HG03097 (cell line): ENCODE measurements around the gene C16orf46.
"Not testable (repeated sequence)": the region's sequence is repeated elsewhere in the genome, so short reads cannot be mapped to it uniquely, and the experiment has no call there.

Experiments
- ATAC-seq: cut with Tn5 transposase; IDR thresholded peaks from one replicate; pipeline ENCODE4 v1.9.1; 2021; ENCODE audit not compliant: unreplicated experiment, low FRiP score

C16orf46 gene, protein sequence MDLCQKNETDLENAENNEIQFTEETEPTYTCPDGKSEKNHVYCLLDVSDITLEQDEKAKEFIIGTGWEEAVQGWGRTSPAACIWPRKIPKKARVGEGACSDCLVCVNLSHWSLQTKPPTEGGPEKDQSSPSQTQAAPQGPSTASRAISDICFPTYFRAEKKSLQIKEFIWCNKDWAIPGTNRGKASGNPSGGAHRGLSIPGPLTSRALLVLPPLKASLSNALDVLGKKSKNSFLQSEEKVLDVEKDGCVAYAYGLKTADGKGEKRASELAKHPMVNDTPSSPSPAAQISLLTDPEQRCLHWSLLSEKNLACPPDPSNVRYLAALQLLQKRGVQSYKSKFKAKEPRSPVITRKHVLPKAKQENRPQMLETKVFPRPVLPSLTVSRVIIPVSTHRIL

DNA sequence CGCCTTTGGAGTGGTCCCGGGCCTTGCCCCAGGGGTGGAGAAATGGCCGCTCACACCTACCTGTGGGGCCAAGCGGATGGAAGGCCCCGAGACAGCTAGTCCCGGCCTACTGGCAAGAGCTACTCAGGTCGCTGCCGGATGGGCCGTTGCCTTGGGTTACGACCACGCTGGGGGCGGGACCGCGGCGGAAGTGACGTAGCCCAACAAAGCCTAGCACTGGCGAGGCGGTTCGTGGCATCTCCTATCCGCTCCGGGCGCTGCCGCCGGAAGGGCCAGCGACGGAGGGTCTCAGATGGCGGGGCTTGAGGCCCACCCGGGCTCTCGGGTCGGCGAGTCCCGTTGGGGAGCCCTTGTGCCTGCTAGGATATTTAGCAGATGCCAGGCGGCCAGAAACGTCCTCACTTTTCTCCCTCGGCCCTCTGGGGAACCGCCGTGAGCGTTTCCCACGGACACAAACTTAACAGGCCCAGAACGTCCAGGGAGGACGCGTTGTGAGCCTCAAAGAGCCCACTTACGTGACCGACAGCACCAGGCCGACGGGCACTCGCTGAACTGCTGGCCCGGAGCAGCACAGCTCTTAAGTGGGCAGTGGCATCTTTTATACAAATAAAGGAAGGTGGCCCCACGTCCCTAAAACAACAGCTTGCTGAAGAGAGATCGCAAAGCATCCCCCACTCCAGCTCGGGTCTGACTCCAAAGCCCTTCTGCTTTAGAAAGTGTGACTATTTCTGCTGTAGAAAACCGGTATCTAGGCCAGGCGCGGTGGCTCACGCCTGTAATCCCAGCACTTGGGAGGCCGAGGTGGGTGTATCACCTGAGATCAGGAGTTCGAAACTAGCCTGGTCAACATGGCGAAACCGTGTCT lies at the start of gene C16orf46:
Gene C16orf46, minus strand, starts transcription at position 163 of the 865 bp plus-strand sequence. CDS start 13,283 bp downstream, outside the sequence.
- peak; percentile 97 for ATAC-seq

DNA sequence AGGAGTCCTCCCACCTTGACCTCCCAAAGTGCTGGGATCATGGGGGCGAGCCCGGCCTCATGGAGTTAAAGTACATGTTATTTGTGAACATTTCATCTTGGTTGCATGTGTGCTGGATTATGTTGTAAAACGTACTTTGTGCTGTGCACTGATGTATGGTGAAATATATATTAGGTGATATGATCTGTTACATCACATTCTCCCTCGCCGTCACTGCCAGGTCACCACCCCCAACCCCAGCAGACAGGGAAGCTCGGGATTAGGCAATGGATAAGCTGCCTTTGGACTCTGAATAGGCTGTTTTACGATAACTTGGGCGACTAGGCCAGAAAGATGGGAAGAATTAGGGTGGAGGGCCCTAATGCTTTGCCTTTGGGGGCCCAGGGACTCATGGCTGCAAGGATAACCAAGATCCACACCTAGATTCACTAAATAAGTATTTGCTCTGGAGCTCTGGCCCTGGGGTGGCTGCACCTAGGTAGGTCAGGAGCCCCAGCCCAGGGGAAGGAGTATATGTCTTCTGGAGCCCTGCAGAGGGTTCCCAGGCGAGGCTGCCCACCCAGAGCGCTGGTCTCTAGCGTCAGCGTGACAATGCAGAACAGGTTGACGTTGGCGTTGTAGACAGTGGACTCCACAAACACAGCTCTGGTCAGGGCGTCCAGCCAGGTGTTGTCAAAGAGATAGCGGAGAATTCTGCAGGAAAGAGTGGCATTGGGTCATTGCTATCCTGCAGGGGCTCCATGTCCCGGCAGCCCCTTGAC lies 46.2 kb upstream of the C16orf46 start:
- ATAC-seq = no peak

DNA sequence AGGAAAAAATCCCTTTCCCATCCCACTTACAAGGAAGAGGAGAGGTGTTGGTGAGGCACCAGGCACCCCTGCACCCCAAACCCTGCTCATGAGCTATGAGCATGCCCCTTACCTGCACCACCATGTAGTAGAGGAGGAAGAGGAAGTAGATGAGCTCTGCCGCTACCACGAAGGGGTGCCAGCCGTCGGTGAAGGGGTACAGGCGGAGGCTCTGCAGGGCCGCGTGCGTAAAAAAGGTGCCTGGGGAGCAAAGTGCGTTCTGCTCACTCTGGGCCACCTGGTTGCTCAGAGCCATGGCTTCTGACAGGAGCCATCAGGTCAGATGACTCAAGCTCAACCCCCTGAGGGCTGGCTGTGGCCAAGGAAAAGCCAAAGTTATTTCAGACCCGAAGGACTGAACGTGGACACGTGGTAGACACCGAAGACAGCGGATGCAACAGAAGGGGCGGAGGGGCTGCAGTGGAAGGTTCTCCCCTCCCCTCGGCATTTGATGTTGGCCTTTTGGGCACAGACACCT lies 44.5 kb upstream of the C16orf46 start:
- ATAC-seq = no peak

DNA sequence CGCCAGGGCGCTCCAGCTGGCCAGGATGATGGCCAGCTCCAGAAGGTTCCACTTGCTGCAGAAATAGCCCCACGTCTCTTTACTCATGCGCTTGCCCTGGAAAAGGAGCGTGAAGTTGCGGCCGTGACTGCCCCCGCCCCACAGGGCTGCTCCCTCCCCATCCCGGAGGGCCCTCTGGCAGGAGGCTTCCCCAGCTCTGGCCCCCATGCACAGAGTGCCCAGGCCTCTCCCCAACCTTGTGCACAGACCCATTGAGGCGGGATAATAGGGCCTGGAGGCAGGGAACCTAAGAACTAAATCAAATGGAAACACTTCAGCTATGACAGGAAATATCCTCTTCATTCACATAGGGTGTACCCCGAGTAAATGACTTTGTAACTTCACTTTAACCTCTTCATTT lies 40.4 kb upstream of the C16orf46 start:
- no peak for ATAC-seq

DNA sequence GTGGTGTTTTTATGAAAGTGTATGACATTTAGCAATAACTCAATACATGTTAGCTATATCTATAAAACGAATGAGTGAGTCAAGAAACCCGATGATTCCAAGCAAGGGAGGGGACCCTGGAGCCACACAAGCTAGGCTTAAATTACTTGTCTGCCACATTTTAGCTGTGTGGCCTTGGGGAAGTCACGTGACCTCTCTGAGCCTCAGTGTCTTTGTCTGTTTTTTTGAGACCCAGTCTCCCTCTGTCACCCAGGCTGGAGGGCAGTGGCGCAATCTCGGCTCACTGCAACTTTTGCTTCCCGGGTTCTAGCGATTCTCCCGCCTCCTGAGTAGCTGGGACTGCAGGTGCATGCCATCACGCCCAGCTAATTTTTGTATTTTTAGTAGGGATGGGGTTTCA lies 39.2 kb upstream of the C16orf46 start:
- no peak for ATAC-seq

DNA sequence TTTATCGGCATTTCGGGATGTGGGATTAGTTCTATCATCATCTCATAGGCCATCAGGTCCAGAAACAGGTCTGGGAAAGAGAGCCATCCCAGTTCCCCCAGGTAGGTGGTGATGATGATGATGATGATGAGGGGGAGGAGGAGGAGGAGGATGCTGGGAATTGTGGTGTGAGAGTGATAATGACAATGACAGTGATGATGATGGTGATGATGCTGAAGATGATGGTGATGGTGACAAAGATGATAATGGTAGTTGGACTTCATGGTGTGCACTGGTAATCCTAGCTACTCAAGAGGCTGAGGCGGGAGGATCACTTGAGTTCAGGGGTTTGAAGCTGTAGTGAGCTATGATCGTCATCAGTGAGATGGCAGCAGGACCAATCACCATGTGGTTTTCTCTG lies 35.4 kb upstream of the C16orf46 start:
- no peak for ATAC-seq

DNA sequence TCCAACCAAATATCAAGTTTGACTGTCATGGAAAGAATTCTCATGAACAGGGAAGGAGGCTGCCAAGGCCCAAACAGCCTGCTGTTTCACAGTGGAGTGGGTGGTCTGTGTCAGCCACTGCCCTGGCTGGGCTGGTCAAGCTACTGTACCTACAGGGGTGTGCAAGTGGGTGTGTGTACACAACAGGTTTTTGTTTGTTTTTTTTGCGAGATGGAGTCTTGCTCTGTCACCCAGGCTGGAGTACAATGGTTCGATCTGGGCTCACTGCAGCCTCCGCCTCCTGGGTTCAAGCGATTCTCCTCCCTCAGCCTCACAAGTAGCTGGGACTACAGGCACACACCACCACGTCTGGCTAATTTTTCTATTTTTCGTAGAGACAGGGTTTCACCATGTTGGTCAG lies 32.2 kb upstream of the C16orf46 start:
- not testable (repeated sequence) for ATAC-seq

DNA sequence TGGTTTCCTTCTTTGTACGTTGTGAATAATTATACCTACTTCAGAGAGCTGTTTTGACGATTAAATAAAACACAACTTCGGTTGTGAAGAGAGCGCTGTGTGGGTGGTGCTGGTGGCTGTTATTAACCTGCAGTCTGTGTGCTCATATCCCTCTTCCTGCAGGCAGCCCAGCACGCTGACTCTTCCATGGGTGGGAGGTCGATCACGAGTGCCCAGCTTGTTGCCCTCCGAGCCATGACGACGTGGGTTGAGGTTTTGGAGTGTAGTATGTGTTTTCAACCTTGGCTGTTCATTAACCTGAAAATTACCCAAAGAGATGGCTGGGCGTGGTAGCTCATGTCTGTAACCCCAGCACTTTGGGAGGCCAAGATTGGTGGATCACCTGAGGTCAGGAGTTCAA lies 30.5 kb upstream of the C16orf46 start:
- no peak for ATAC-seq

DNA sequence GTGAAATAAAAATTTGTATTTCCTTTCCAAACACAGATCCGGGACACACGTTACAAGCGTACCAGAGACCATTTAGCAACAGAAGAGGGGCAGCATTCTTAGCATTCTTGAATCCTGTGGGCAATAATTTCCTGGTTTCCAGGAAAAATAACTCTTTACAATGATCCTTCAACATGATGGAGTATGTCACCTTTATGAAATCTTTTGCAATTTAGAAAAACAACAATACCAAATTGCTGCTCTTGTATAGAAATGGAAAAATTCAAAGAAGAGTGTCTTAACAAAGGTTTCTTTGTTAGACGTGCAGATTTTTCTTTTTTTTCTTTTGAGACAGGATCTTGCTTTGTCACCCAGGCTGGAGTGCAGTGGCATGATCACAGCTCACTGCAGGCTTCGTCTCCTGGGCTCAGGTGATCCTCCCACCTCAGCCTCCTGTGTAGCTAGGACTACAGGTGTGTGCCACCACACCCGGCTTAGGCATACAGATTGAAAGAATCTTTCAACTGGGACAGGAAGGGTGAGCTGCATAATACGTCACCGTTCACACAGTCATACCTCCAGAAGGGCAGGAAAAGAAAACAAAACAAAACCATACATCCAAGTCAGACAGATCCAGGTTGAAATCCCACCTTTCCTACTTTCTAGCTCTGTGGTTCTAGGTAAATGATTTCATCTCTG lies 29.9 kb upstream of the C16orf46 start:
- no peak for ATAC-seq

DNA sequence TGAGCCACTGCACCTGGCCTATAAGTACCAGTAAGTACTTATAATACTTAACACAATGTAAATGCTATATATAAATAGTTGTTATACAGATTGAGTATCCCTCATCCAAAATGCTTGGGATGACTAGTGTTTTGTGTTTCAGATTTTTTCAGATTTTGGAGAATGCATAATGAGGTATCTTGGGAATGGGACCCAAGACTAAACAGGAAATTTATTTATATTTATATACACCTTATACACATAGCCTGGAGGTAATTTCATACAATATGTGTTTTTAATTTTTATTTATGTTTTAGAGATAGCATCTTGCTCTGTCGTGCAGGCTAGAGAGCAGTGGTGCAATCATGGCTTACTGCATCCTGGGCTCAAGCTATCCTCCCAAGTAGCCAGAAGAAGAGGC lies 28.9 kb upstream of the C16orf46 start:
- ATAC-seq = no peak

DNA sequence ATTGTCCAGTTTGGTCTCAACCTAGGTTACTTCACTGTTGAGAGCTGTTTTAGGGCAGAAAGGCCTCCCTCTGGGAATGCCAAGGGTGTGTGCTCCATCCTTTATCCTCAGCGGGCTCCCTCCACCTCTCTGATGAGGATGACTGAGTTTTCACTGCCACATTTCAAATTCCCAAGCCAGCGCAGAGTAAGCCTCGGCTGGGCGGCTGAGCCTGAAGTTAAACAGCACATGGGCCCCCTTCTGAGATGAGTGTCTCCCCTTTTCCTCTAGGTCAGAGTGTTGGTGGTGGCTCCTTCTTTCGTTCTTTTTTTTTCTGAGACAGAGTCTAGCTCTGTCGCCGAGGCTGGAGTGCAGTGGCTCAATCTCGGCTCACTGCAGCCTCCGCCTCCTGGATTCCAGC lies 24.7 kb upstream of the C16orf46 start:
- ATAC-seq = no peak

DNA sequence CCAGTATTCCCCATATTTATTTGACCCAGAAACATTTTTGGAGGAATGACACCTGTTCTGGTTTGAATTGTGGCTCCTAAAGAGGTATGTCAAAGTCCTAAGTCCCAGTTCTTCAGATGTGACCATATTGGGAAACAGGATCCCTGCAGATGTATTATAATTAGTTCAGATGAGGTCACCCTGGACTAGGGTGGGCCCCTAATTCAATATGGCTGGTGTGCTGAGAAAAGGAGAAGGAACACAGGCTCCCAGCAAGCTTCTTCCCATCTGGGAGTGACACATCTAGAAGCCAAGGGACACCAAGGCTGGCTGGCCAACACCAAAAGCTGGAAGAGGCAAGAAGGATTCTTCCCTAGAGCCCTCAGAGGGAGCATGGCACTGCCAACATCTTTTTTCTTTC lies 22.9 kb upstream of the C16orf46 start:
- no peak for ATAC-seq

DNA sequence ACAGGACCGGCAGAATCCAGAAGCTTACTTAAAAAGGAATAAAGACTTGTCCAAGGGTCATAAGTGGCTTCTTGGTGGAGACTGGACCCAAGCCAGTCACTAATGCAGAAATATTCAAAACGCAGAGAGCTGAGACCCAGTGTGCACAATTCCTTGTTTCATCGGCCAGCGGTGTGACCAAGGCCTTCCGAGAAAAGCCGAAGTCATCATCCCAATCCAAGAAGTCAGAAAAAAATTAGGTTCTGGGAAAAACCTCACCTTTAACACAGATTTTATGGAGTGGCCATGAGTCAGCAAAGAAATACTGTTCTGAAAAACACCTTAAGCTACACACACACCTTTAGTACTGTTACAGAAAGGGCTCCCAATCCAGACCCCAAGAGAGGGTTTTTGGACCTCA lies 20.2 kb upstream of the C16orf46 start:
- no peak for ATAC-seq

DNA sequence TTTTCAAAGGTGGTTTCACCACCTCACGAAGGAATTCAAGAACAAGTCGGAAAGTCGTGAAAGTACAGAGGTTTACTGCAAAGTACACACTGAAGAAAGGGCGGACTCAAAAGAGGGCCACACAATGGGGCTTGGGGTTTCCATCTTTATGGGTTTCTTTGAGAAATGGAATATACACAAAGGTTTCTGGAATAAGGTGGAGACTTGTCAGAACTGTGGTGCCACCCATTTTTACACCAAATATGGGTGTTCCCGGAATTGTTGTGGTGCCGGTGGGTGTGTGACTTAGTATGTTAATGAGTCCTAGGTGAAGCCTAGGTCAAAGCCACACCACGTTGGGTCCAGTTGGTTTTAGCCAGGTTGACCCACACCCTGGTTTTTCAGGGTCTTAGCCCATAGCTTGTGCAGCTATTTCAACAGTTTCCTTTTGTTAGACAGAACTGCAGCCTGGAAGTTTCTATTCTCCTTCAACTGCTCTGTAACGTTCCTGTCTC lies 19.7 kb upstream of the C16orf46 start:
- ATAC-seq = no peak

DNA sequence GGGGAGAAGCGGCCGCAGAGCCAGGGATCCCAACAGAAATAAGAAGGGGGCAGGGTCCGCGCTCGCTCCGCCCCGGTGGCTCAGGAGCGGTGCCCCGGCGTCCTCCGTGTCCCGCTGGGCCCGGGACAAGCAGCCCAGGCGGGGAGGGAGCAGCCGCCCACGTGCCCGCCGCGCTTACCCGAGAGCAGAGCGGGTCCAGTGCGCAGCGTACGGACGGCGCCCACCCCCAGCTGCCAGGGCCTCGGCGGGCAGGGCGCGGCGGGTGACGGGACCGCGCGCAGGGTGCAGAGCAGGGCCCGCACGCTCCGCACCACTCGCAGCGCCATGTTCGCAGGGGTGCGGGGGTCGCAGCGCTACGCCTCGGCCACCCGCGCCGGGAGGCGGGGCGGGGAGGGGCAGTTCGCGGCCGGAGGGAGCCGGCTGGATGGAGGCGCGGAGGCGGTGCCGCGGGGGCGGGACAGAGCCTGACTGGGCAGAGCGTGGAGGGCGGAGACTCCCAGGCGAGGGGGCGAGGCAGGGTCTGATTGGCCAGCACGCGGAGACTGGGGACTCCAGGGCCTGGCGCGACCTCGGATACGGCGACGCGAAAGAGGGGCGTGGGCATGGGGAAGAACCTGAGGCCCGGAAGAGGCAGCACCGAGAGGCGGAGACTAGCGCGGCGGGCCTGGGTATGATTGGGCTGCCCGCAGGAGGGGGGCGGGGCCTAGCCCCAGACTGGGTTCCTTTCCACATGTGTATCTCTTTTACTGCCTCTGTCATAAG lies 19.1 kb upstream of the C16orf46 start, which contains the start of gene GCSH:
Gene GCSH, minus strand, starts transcription at position 443 of the 762 bp plus-strand sequence. Its CDS starts 117 bp downstream, at position 326.
- ATAC-seq = peak; percentile 99

DNA sequence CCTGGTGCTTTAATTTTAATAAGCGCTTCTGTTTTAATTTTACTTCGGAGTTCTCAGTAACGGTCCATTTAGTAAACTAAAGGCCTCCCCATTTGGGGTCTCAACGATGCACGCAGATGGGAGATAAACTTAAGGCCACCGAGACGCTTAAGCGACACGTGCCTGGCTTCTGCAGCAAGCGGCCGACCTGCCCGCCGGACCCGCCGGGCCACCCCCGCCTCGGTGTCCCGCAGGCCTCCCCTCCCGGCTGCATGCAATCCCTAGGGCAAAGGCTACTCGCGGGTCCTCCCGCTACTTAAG lies 18.6 kb upstream of the C16orf46 start:
- ATAC-seq = peak; percentile 1

DNA sequence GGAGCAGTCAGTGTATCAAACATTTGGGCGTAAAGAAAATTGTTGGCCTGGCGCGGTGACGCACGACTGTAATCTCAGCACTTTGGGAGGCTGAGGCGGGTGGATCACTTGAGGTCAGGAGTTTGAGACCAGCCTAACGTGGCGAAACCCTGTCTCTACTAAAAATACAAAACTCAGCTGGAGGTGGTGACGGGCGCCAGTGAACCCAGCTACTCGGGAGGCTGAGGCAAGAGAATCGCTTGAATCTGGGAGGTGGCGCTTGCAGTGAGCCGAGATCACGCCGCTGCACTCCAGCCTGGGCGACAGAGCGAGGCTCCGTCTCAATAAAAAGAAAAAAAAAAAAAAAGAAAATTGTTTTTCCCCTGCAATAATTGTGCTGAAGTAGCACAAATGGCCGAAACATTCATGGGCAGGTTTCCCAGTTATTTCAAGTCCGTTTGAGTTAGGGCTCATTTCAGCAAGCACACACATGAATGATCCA lies 17.8 kb upstream of the C16orf46 start:
- ATAC-seq = no peak

DNA sequence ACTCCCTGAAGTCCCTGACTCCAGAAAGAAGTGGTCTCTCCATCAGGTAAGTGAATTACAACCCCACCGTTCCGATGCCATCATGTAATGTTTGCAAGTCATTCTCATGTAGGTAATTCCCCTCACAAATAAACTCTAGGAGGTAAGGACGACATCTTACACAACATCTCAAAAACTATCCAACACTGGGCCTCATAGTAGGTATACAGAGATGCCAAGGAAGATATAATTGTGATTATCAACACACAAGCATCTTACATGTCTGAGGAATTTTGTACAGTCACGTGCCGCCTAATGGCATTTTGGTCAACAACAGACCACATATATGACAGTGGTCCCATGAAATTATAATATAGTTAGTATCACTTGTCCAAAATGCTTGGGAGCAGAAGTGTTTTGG lies 11.8 kb upstream of the C16orf46 start:
- no peak for ATAC-seq

DNA sequence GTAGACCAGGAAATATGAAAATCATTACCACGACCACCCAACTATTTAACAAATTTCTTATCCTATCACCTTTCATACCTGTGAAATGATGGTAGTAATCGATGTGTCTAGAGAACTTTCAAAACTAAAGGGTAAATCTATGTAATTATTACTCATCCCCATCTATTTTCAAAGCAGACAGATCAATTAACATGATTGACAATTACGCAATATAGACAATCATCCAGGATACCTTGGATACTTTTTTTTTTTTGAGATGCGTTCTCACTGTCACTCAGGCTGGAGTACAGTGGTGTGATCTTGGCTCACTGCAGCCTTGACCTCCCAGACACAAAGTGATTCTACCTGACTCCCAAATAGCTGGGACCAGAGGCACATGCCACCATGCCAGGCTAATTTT lies 4.0 kb upstream of the C16orf46 start:
- no peak for ATAC-seq
